ENCODE measurements around the gene TMEM255A.
A peak's percentile ranks its signal among the peaks of the same experiment; 100 is the strongest.

The TMEM255A gene

GRCh38 chrX:120262859-120263708 lies 48.2 kb downstream of the TMEM255A start:
- no peak for DNase-seq

GRCh38 chrX:120260369-120260768 lies 50.9 kb downstream of the TMEM255A start:
- no peak for DNase-seq

GRCh38 chrX:120253784-120254183 lies 57.5 kb downstream of the TMEM255A start:
- DNase-seq: no peak

GRCh38 chrX:120251471-120252011 lies 59.7 kb downstream of the TMEM255A start:
- DNase-seq: no peak

GRCh38 chrX:120250522-120251271 lies 60.6 kb downstream of the TMEM255A start, which contains the start of gene ZBTB33:
Gene ZBTB33, plus strand, starts transcription at chrX:120250812. Its CDS starts 2,604 bp downstream, at chrX:120253416.
- peak; percentile 75 for DNase-seq

GRCh38 chrX:120244735-120245498 lies 66.3 kb downstream of the TMEM255A start:
- peak; percentile 60 for DNase-seq

GRCh38 chrX:120244395-120244734 lies 66.9 kb downstream of the TMEM255A start:
- no peak for DNase-seq

GRCh38 chrX:120242813-120243212 lies 68.4 kb downstream of the TMEM255A start:
- DNase-seq: no peak

GRCh38 chrX:120238933-120239332 lies 72.3 kb downstream of the TMEM255A start:
- no peak for DNase-seq

GRCh38 chrX:120236687-120237479 lies 74.4 kb downstream of the TMEM255A start:
- no peak for DNase-seq

- DNase-seq: no peak
Observed at GRCh38 chrX:120235284-120235683, 76.0 kb downstream of the TMEM255A start.

- no peak for DNase-seq
Observed at GRCh38 chrX:120228187-120228908, 82.9 kb downstream of the TMEM255A start.

GRCh38 chrX:120224388-120224787 lies 86.9 kb downstream of the TMEM255A start:
- no peak for DNase-seq

GRCh38 chrX:120223374-120223773 lies 87.9 kb downstream of the TMEM255A start:
- DNase-seq: no peak

- DNase-seq: peak; percentile 28
Observed at GRCh38 chrX:120213438-120214265, 97.6 kb downstream of the TMEM255A start.

Measured in NCI-H2029 treated with DMSO at 0.1 percent for 48 hours (cell line).